ENCODE results near the gene SYNCRIP. TPM values are rescaled to one million over a fixed set of nuclear protein-coding genes. Genes with fewer than 3 reads are reported as not detected.

Gene SYNCRIP
- total and polyA plus RNA-seq, 2 of the 13 experiments (the other 11 are each of a cell fraction or from before 2014, with no cell fraction given): 8.1 to 112 TPM

DNA sequence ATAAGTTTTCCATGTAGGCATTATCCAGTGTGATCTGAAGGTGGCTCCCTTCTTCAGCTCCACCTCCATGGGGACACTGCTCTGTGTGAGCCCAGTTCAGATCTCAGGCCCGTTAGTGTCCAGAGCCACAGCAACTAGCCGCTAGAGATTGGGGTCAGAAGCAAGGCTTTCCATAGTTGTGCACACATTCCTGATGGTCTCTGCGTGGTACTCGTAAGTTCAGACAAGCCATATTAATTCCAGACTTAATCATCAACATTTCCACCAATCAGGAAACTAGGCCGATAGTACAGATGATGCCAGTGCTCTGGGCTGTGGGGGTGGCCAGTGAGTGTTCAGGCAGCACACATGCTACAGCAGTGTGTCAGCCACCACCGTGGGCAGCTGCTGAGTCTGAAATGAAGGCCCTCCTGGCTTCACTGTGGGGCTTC is 17.5 kb upstream of the SYNCRIP start (continued):
- TF ChIP-seq, protein P1, sequence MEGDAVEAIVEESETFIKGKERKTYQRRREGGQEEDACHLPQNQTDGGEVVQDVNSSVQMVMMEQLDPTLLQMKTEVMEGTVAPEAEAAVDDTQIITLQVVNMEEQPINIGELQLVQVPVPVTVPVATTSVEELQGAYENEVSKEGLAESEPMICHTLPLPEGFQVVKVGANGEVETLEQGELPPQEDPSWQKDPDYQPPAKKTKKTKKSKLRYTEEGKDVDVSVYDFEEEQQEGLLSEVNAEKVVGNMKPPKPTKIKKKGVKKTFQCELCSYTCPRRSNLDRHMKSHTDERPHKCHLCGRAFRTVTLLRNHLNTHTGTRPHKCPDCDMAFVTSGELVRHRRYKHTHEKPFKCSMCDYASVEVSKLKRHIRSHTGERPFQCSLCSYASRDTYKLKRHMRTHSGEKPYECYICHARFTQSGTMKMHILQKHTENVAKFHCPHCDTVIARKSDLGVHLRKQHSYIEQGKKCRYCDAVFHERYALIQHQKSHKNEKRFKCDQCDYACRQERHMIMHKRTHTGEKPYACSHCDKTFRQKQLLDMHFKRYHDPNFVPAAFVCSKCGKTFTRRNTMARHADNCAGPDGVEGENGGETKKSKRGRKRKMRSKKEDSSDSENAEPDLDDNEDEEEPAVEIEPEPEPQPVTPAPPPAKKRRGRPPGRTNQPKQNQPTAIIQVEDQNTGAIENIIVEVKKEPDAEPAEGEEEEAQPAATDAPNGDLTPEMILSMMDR (CRISPR knock-in tag; IDR thresholded peaks at IDR 0.05): peak; percentile 77
- TF ChIP-seq, protein P2, sequence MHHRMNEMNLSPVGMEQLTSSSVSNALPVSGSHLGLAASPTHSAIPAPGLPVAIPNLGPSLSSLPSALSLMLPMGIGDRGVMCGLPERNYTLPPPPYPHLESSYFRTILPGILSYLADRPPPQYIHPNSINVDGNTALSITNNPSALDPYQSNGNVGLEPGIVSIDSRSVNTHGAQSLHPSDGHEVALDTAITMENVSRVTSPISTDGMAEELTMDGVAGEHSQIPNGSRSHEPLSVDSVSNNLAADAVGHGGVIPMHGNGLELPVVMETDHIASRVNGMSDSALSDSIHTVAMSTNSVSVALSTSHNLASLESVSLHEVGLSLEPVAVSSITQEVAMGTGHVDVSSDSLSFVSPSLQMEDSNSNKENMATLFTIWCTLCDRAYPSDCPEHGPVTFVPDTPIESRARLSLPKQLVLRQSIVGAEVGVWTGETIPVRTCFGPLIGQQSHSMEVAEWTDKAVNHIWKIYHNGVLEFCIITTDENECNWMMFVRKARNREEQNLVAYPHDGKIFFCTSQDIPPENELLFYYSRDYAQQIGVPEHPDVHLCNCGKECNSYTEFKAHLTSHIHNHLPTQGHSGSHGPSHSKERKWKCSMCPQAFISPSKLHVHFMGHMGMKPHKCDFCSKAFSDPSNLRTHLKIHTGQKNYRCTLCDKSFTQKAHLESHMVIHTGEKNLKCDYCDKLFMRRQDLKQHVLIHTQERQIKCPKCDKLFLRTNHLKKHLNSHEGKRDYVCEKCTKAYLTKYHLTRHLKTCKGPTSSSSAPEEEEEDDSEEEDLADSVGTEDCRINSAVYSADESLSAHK (CRISPR knock-in tag; IDR thresholded peaks at IDR 0.05; ENCODE audit: borderline replicate concordance): no peak
- TF ChIP-seq HMGA1 (CRISPR knock-in tag; conservative IDR thresholded peaks at IDR 0.05): no peak
- TF ChIP-seq NR1H2 (CRISPR knock-in tag; IDR thresholded peaks at IDR 0.05; ENCODE audit: borderline replicate concordance, low read depth): no peak
- no peak for TF ChIP-seq ZNF704 (CRISPR knock-in tag; IDR thresholded peaks at IDR 0.05; ENCODE audit: borderline replicate concordance)
- TF ChIP-seq RAD21 (CRISPR knock-in tag; IDR thresholded peaks at IDR 0.05): no peak
- no peak for TF ChIP-seq SP4 (CRISPR knock-in tag; IDR thresholded peaks at IDR 0.05)
- no peak for TF ChIP-seq RBM39 (IDR thresholded peaks at IDR 0.05; ENCODE audit: low read depth, low read length, poor library complexity, severe bottlenecking)
- no peak for TF ChIP-seq ZNF713 (CRISPR knock-in tag; IDR thresholded peaks at IDR 0.05)
- TF ChIP-seq BRD4 (CRISPR knock-in tag; IDR thresholded peaks at IDR 0.05): no peak
- no peak for TF ChIP-seq MIER2 (CRISPR knock-in tag; IDR thresholded peaks at IDR 0.05)
- TF ChIP-seq FOXP4 (CRISPR knock-in tag; IDR thresholded peaks at IDR 0.05): no peak
- no peak for TF ChIP-seq ZFP37 (CRISPR knock-in tag; IDR thresholded peaks at IDR 0.05; ENCODE audit: borderline replicate concordance)
- 0 out of 2 replicates have a peak, but pooled peaks have one; percentile 14 for TF ChIP-seq HDAC2 (CRISPR knock-in tag; IDR thresholded peaks at IDR 0.05)
- no peak for TF ChIP-seq IRX3 (CRISPR knock-in tag; IDR thresholded peaks at IDR 0.05; ENCODE audit: borderline replicate concordance, low read depth)
- no peak for TF ChIP-seq SKI (IDR thresholded peaks at IDR 0.05; ENCODE audit: partially characterized antibody)
- TF ChIP-seq ZNF891 (CRISPR knock-in tag; IDR thresholded peaks at IDR 0.05): no peak
- no peak for TF ChIP-seq ZNF547 (CRISPR knock-in tag; IDR thresholded peaks at IDR 0.05)
- TF ChIP-seq REXO4 (CRISPR knock-in tag; IDR thresholded peaks at IDR 0.05; ENCODE audit: borderline replicate concordance): no peak
- peak; percentile 50 for TF ChIP-seq STAG1 (CRISPR knock-in tag; IDR thresholded peaks at IDR 0.05)
- peak; percentile 65; the same call in 1 of the 2 replicates for TF ChIP-seq NFYB (CRISPR knock-in tag; IDR thresholded peaks at IDR 0.05)
- no peak for TF ChIP-seq ZNF558 (CRISPR knock-in tag; IDR thresholded peaks at IDR 0.05; ENCODE audit: borderline replicate concordance)
- TF ChIP-seq, protein P3, sequence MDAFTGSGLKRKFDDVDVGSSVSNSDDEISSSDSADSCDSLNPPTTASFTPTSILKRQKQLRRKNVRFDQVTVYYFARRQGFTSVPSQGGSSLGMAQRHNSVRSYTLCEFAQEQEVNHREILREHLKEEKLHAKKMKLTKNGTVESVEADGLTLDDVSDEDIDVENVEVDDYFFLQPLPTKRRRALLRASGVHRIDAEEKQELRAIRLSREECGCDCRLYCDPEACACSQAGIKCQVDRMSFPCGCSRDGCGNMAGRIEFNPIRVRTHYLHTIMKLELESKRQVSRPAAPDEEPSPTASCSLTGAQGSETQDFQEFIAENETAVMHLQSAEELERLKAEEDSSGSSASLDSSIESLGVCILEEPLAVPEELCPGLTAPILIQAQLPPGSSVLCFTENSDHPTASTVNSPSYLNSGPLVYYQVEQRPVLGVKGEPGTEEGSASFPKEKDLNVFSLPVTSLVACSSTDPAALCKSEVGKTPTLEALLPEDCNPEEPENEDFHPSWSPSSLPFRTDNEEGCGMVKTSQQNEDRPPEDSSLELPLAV (CRISPR knock-in tag; conservative IDR thresholded peaks at IDR 0.05; ENCODE audit: low read depth): no peak

Measured in HepG2 (cell line).